Measurements from ENCODE around the gene ELOVL5.
"Not testable (repeated sequence)": the region's sequence is repeated elsewhere in the genome, so short reads cannot be mapped to it uniquely, and the experiment has no call there.

Gene ELOVL5, protein sequence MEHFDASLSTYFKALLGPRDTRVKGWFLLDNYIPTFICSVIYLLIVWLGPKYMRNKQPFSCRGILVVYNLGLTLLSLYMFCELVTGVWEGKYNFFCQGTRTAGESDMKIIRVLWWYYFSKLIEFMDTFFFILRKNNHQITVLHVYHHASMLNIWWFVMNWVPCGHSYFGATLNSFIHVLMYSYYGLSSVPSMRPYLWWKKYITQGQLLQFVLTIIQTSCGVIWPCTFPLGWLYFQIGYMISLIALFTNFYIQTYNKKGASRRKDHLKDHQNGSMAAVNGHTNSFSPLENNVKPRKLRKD

DNA sequence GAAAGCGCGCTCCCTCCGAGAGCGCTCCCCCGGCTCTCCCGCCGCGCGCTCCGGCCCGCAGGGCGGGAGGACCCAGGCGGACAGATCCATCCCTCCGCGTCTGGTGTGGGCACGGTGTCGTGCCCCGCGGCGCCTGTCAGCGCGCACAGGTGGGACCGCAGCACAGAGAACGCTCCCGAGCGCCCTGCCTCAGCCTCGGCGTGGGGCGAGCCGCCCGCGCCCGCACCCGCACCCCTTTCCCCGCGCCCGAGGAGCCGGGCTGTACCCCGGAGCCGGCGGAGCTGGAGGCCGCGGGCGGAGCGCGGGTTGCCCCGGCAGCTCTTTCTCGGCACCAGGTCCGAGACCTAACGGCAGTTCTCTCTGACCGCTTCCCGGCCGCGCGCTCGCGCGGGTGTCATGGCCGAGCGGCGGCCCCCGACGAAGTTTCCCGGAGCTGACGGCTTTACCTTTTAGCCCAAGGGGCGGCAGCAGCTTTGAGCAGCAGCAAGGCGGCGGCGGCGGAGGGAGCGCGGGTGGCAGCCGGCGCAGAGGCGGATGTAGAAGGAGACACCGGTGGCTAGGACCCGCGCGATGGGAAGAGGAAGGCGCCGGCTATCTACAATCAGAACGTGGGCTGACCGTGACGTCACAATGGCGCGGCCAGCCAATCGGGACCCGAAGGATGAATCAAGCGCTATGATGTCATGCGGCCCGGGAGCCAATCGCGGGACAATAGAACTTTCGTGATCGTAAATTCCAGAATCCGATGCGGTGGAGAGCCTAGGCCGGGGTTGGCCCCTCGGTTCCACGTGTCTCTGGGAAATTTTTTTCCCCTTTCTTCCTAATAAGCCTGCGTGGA lies at the start of gene ELOVL5:
ELOVL5 (minus strand) TSS at position 580 of the 838 bp plus-strand sequence. CDS start 53,251 bp downstream, outside the sequence.
- DNase-seq (ENCODE audit: low read depth in 2 of 2), result peak; percentile 98

GRCh38 chr6:53397283-53397682 lies 48.5 kb upstream of the ELOVL5 start:
- no peak for DNase-seq (ENCODE audit: low read depth in 2 of 2)

- DNase-seq (ENCODE audit: low read depth in 2 of 2), result no peak
Observed at GRCh38 chr6:53395986-53396385, 47.2 kb upstream of the ELOVL5 start.

- no peak for DNase-seq (ENCODE audit: low read depth in 2 of 2)
Observed at GRCh38 chr6:53394704-53395103, 46.0 kb upstream of the ELOVL5 start.

DNA sequence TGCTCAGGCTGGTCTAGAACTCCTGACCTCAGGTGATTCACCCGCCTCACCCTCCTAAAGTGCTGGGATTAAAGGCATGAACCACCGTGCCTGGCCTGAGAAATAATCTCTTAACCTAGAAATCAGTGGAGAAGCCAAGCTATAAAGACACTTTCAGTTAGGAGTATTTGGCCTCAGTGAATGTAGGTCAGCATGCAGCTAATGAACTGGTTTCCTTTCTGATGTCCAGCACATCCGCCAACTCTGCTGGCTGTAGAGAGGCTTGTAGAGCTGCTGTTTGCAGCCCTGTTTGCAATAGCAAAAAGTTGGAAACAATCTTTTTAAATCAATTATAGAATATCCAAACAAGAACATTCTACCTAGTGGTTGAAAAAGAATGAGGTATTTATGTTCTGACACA lies 42.4 kb upstream of the ELOVL5 start:
- no peak for DNase-seq (ENCODE audit: low read depth in 2 of 2)

DNA sequence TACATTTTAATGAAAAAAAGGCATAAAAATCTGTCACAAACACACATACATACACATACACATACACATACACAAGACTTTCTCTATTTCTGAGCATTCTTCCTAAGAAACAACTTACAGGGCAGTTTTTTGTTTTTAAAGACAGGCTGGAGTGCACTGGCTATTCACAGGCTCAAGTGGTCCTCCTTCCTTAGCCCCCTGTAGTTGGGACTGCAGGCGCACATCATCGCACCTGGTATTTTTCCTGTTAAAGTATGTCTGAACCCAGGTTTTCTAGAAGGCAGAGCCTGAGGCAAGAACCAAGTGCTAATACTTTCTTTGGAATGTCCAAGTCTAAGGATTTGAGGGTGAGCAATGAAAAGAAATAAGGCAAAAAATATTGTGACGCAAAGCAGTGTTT lies 41.3 kb upstream of the ELOVL5 start:
- no peak for DNase-seq (ENCODE audit: low read depth in 2 of 2)

- not testable (repeated sequence) for DNase-seq (ENCODE audit: low read depth in 2 of 2)
Observed at GRCh38 chr6:53388615-53389014, 39.9 kb upstream of the ELOVL5 start.

- no peak for DNase-seq (ENCODE audit: low read depth in 2 of 2)
Observed at GRCh38 chr6:53382421-53382820, 33.7 kb upstream of the ELOVL5 start.

DNA sequence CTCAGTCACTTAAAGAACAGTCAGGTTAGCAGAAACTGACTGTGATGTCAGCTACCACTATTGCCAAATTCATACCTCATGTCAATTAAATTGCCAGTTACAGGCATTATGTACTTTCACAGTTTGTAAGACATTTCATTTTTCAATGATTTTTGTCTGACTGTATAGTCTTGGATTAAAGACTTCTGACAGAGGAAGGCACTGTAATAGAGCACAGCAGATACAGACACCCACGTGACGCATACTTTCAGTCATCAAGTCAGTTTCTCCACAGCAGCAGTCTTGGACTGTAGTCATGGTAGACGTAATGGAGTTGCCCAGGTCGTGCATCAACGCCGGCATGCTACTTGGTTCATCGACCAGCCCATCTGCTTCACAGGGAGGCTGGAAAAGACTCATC lies 29.5 kb upstream of the ELOVL5 start:
- DNase-seq (ENCODE audit: low read depth in 2 of 2), result no peak

DNA sequence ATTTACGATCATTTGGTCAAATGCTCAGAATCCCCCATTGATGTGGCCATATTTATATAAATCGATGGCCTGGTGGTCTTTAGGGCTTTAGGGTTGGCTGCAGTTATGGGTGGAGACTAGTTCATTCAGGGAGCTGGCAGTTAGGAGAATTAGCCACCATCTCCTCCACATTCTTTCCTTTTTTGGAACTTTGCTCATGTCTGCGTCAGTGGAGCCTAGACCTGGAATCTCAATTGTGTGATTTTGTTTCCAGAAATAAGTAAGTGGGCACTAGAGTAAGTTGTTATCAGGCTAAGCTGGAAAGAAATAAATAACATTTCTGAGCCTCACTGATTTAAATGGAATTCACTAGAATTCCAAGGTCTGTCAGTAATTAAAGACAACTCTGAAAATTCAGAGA lies 29.0 kb upstream of the ELOVL5 start:
- DNase-seq (ENCODE audit: low read depth in 2 of 2), result no peak

- no peak for DNase-seq (ENCODE audit: low read depth in 2 of 2)
Observed at GRCh38 chr6:53377289-53377688, 28.5 kb upstream of the ELOVL5 start.

DNA sequence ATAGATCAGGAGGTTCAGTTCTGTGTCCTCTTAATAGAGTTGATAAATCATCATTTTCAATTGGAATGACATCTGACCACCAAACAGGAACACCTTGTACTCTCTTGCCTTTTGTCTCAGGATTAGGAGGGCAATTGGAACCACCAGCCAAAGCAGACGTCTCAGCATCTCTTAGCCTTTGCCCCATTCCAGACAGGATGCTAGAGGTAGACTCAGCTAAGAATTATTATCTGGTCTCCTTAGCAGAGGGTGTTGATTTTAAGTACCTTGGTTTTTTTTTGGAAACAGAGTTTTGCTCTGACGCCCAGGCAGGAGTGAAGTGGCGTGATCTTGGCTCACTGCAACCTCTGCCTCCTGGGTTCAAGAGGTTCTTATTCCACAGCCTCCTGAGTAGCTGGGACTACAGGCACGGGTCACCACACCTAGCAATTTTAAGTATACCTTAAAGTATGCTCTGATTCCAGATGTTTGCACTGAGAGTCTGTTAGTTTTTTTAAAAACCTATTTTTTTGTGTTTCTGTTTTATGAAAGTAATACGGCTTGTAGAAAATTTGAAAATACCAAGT lies 28.0 kb upstream of the ELOVL5 start:
- no peak for DNase-seq (ENCODE audit: low read depth in 2 of 2)

DNA sequence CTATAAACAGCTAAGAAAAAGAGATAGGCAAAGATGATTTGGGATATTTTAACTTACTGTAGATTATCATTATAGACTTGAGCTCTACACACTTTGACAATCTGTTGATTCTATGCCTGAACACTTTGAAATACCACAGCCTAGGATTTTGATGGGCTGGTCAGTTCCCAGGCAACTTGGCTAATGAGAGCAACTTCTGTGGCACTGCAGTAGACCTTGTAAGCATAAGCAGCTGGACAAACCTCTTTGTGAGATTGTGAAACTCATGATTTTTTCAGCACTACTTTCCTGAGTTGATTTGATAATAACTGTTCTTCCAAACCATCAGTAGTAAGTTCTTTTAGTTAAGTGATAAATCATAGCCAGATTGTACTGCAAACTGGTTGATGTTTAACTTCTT lies 27.1 kb upstream of the ELOVL5 start:
- DNase-seq (ENCODE audit: low read depth in 2 of 2), result no peak

DNA sequence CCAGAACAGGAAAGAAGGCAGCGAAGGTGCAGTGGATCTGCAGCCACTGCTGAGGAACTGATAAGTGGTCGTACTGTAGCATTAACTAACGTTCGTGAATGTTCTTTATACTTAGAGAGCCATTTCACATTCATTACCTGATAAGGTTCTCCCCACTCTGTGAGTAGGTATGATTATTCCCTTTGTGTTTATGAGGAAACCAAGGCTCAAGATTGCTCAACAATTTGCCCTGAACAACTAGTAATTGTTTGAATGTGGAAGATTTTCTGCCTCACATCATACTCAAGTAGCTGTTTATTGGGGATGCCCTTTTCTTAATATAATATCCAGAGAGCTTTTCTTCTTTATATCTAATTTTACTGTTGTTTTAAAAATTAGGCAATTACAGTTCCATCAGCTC lies 24.9 kb upstream of the ELOVL5 start:
- DNase-seq (ENCODE audit: low read depth in 2 of 2), result no peak

DNA sequence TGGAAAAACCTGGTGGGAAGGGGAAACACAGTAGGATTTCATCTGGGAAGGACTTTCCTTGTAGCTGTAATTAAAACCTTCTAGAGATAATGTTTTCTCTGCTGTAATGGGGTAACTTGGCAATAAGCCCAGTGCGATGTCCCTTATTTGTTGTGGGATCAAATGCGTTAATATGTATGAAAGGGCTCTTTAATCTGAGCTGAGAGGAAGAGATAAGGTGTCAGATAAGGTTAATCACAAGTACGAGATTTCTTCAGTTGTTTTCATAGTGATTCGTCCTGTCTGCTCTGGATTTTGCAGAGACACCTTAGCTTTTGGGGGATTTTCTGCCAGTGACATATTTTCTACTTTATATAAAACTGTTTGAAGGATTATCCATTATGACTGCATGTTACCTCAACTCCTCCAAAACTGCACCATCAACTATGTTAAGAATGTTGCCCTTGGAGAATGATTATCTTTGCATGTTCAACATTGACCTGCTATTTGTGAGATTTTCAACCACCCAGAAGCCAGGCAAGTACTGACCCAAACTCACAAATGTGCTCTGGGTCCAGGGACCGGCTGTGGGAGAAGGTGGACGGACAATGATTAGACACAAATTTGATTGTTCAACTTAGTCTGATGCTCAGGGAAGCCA lies 21.2 kb upstream of the ELOVL5 start:
- DNase-seq (ENCODE audit: low read depth in 2 of 2), result no peak

GRCh38 chr6:53369051-53369450 lies 20.3 kb upstream of the ELOVL5 start:
- DNase-seq (ENCODE audit: low read depth in 2 of 2), result no peak

GRCh38 chr6:53366128-53366641 lies 17.4 kb upstream of the ELOVL5 start:
- no peak for DNase-seq (ENCODE audit: low read depth in 2 of 2)

- no peak for DNase-seq (ENCODE audit: low read depth in 2 of 2)
Observed at GRCh38 chr6:53363341-53364079, 14.8 kb upstream of the ELOVL5 start.

- DNase-seq (ENCODE audit: low read depth in 2 of 2), result no peak
Observed at GRCh38 chr6:53361549-53362031, 12.8 kb upstream of the ELOVL5 start.

GRCh38 chr6:53360093-53360912 lies 11.6 kb upstream of the ELOVL5 start:
- no peak for DNase-seq (ENCODE audit: low read depth in 2 of 2)

GRCh38 chr6:53359843-53360092 lies 11.0 kb upstream of the ELOVL5 start:
- no peak for DNase-seq (ENCODE audit: low read depth in 2 of 2)

Data from fibroblast of skin of left quadriceps (primary cell).